GM21367 (cell line): ENCODE measurements around the gene XG.
"Not testable (repeated sequence)": the region's sequence is repeated elsewhere in the genome, so short reads cannot be mapped to it uniquely, and the experiment has no call there.

Source experiments
- ATAC-seq: cut with Tn5 transposase; IDR thresholded peaks from one replicate; pipeline ENCODE4 v1.9.1; 2021; ENCODE audit not compliant: unreplicated experiment

Gene XG

DNA sequence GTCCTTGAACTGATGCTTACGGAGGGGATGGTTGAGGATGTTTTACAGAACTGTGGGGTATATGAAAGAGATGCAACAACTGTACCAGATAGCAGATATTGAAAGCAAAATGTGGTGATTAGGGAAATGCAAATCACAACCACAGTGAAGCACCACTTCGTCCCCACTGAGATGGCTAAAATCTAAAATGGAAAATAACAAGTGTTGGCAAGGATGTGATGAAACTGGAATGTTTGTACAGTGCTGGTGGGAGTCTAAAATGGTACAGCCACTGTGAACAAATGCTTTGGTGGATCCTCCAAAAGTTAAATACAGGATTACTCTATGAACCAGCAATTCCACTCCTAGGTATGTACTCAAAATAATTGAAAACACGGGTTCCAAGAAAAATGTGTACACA lies 22.9 kb downstream of the XG start:
- ATAC-seq = no peak

GRCh38 chrX:2780472-2781225 lies 28.8 kb downstream of the XG start:
- not testable (repeated sequence) for ATAC-seq

DNA sequence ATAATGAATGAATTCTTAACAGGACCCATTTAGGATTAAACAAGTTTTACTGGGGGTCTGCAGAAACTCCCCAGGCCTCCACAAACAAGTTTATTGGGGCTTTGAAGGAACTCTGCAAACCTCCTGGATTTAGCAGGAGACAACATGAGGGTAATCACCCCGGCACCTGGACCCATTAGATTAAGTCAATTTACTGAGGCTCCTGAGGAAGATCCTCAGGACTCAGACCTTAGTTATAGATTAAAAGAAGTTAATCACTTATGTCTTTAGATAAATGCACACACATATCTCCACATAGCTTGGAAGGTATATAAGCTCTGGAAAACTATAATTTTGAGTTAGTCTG lies 29.4 kb downstream of the XG start:
- no peak for ATAC-seq

GRCh38 chrX:2781698-2782097 lies 29.9 kb downstream of the XG start:
- ATAC-seq = no peak

DNA sequence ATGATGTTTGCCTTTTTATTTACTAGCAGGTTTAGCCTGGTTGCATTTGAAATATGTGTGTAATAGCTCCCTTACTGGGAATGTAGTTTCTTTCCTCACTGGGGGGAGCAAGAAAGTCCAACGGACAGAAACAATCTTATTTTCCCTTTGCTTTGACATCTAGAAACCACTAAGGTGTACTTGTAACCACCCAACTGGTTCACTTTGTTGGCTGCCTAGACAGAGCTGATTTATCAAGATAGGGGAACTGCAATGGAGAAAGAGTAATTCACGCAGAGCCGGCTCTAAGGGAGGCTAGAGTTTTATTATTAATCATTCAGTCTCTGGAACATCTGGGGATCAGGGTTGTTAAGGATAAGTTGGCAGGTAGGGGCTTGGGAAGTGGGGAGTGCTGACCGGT lies 30.3 kb downstream of the XG start:
- ATAC-seq = no peak

DNA sequence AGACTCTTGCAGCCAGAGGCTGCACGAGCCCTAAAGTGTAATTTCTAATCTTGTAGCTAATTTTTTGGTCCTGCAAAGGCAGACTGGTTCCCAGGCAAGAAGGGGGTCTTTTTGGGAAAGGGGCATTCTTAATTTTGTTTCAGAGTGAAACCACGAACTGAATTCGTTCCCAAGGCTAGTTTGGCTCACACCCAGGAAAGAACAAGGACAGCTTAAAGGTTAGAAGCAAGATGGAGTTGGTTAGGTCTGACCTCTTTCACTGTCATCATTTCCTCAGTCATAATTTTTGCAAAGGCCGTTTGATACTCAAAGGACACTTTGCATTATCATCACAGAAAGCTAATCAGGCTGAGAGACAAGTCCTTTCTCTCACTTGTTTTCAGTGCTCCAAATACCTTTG lies 30.9 kb downstream of the XG start:
- ATAC-seq = no peak

GRCh38 chrX:2784026-2784425 lies 32.2 kb downstream of the XG start:
- no peak for ATAC-seq

- ATAC-seq = no peak
Measured at GRCh38 chrX:2785538-2785937, 33.7 kb downstream of the XG start.

DNA sequence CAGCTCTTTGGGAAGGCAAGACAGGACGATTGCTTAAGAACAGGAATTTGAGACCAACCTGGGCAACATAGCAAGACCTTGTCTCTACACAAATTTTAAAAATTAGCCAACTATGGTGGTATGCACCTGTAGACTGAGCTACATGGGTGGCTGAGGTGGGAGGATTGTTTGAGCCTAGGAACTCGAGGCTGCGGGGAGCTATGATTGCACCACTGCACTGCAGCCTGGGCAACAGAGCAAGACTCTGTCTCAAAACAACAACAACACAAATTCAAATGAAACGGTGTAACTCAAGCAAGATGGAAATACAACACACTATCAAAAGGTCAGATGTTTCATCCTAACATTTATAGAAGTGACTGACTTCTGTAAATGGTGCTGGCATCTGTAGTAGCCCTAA lies 37.1 kb downstream of the XG start:
- ATAC-seq = no peak

GRCh38 chrX:2789569-2789968 lies 37.7 kb downstream of the XG start:
- no peak for ATAC-seq

DNA sequence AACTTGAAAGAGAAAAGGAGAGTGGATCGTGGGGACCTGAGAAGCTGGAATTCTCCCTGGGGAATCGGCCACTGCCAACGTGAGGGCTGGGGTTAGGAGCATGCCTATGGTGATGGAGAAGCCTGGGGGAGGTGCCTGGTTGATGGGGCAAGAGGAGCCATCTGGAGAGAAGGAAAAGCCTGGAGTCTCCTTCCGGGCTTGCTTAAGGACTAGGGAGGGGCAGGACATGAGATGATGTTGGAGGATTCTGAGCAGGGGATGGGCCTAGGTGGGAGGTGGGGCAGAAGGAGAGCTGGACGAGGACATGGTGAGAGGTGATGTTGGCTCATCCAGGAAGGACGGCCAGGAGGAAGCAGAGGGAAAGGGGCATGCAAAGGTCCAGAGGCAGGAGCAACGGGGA lies 41.9 kb downstream of the XG start:
- ATAC-seq = no peak

DNA sequence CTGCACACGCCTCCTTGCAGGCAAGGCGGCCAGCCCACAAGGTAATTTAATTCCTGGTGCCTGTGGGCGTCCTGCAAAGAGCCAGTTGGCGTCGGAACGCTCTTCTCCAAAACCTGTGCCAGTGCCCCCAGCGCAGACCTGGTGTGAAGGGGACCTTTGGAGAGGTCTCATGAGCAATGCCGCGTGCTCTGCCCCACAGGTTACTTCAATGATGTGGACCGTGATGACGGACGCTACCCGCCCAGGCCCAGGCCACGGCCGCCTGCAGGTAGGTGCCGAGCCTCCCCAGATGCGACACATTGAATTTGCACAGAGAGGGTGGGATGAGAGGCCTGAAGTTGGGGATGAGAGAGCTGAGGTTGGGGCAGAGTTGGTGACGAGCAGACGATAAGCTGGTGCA lies 42.5 kb downstream of the XG start:
- no peak for ATAC-seq

- not testable (repeated sequence) for ATAC-seq
Measured at GRCh38 chrX:2796808-2797207, 45.0 kb downstream of the XG start.

DNA sequence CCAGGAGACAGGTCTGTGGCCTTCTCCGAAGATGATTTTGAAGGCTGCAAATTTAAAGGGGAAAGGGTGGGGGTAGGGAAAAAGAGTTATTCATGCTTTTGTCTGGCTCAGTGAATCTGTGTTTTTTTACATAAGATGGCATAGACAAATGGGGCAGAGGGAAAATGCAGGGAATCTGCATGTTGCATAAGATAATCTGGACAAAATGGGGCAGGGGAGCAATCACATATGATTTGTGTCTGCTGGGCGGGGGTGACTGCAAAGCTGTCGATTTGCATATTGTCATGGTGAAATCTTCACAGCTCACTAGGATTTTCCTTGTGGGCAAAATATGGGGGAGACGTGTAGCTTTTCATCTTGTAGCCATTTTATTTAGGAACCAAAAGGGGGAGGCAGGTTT lies 47.5 kb downstream of the XG start:
- no peak for ATAC-seq

DNA sequence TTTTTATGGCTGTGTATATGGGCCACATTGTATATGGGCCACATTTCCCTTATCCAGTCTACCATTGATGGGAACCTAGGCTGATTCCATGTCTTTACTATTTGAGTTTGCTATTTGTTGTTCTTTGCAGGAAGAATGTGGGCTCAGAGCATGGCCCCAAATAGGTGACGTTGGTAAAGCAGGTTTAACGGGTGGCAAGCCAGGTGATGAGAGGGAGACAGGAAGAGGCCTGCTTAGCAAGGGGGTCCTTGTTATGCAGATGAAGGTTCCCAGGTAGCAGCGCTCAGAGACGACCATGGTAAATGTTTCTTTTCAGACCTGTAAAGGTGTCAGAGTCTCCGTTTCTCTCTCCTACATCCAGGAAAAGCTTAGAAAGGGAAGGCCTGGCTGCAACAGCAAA lies 48.1 kb downstream of the XG start:
- ATAC-seq = not testable (repeated sequence)

DNA sequence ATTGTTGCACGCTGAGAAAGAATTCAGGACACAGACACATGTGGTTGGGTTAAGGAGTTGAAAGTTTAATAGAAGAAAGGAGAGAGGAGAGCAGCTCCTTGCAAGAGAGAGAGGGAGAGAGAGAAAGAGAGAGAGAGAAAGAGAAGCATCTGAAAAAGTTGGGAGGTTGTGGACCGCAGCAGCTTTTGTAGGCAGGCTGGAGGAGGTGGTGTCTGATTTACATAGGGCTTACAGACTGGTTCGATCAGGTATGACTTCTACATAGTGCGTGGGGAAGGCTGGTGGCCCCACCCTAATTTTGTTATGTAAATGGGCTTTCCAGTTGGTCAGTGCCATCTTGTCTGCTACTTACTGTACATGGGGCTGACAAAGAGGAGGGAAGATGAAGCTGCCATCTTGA lies 49.4 kb downstream of the XG start:
- no peak for ATAC-seq

GRCh38 chrX:2802376-2803090 lies 50.7 kb downstream of the XG start:
- ATAC-seq = not testable (repeated sequence)

- not testable (repeated sequence) for ATAC-seq
Measured at GRCh38 chrX:2803486-2803885, 51.6 kb downstream of the XG start.

GRCh38 chrX:2804106-2804843 lies 52.4 kb downstream of the XG start:
- not testable (repeated sequence) for ATAC-seq

DNA sequence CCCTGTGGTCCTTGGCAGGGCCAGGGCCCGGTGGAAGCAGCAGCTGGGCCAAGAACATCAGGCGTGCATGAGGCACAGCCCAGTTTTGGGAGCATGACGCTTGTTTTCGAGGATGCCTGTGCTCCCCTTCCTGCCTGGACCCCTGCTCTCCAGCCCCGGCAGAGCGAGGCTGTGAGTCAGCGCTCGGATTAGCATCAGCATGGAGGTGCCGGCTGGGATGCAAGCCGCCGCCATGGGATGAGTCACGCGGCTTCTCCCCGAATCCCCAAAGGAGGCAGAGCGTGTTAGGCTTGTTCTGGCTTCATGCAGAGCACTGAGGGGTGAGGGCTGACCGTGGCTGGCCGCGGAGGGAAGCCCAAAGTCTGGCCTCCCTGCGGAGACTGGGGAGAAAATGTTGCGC lies 53.0 kb downstream of the XG start:
- ATAC-seq = not testable (repeated sequence)

DNA sequence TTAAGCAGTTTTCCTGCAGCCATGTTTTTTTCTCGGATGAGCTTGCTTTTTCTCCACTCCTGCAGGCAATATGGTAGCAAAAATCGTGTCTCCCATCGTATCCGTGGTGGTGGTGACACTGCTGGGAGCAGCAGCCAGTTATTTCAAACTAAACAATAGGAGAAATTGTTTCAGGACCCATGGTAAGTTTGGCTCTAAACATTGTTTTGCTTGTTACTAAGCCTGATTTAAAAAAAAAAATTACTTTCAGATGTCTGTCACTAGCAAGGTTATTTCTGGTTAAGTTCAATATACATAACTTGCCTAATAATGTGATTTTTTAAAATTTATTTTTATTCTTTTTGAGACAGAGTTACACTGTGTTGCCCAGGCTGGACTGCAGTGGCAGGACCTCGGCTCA lies 59.4 kb downstream of the XG start:
- ATAC-seq = no peak
